Erythroblast (primary cell): ENCODE measurements around the gene TMEM134.
"Not testable (repeated sequence)": the region's sequence is repeated elsewhere in the genome, so short reads cannot be mapped to it uniquely, and the experiment has no call there.

Experiments
- DNase-seq, 2 experiments: peaks; one replicate each; lab custom pipeline; 2025; lab: John Stamatoyannopoulos, UW
- GATA1 ChIP-seq: IDR thresholded peaks from 2 replicates; pipeline ENCODE4 v1.6.1; 2011; ENCODE audit warnings: low read depth, mild to moderate bottlenecking, control low read depth, low read length, moderate library complexity
- POLR2A ChIP-seq: IDR thresholded peaks from 2 replicates; pipeline ENCODE4 v1.6.1; 2011; ENCODE audit warnings: mild to moderate bottlenecking, low read length

Gene TMEM134

DNA sequence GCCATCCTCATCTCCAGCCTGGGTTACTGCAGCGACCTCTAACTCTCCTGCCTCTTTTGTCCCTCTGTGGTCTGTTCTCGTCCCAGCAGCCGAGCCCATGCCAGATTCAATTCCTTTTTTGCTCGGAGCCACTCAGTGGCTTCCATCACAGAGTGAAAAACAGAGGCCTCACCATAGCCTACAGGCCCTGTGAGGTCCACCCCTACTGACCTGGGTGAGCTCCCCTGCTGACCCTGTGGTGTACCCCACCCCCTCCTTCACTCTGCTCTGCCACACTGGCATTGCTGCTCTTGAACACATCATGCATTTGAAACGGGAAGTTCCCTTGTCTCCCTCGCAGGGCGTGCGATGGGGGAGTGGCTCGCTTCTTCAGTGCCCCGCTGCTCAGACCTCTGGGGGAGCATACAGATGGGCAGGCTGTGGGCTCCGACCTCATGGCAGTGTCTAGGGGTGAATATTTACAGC is 15.8 kb upstream of the TMEM134 start:
- TF ChIP-seq POLR2A (no peak), GATA1 (no peak)
- DNase-seq, result no peak

DNA sequence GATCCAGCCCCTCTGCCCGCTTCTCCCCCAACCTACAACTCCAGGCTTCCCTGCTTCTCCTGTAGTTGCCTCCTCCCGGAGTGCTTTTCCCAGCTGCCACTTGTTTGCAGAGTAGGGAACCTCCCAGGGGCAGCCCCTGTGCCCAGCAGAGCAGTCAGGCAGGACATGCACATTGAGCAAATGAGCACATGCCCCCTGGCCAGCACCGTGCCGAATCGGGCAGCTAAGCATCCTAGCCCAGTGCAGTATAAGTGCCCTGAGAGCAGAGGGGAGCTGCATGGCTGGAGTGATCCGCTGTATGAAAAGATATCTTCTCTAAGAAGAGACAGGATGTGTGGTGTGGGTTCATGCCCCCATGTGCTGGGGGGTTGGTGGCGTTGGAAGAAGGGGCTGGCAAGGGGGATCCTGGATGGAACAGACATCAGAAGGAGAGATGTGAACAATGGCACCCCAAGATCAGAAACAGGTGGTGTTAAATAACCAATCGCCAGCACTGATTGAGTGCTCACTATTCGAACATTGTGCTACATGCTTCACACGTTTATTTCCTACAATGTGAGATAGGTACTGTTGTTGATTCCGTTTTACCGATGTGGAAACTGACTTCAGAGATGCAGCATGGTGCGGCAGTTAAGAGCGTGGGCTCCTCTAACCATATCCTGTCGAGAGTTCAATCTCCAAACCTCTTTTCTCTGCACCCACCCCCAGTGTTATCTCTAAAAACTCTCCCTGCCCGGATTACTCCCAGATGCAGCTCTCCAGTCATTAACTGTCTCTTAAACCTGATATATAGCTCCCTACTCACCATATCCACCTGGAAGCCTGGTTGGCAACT is 15.0 kb upstream of the TMEM134 start:
- TF ChIP-seq GATA1 (no peak), POLR2A (no peak)
- no peak for DNase-seq

DNA sequence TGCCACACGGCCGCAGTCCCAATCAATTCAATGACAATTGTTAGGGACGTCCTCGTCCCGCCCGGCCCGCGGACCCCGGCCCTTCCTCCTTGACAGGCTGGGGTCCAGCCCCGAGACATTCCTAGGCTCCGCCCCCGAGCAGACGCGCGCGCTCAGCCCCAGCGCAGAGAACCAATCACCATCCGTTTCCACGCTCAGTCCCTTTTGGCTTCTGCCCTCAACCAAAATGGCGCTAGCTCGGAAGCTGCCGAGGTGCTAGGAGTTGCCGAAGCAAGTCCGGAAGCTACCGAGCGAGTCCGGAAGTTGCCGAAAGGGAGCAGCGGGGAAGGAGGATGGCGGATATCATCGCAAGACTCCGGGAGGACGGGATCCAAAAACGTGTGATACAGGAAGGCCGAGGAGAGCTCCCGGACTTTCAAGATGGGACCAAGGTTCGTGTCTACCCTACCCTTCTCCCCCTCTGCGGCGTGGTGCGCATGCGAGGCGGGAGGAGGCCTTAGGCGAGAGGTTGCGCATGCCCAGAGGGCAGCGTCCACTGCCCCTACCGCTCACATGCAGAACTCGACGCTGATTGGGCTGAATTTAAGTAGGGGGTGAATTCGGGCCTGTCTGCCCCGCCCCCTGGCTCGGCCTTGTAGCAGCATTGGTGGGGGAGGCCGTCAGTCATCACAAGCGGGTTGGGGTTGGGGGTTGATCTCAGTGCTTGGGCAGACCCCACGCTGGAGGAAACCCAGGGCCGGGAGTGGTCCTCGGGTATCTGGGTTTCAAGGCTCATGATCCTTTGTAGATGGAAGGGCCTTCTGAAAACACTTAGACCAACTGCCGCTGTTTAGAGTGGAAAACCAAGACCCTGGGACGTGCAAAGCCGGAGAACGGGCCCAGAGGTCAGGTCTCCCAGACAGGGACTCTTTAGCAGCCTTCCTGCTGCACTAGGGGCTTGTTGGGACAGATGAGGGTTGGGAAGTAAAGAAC is 14.1 kb upstream of the TMEM134 start, which contains the start of gene AIP:
TSS of gene AIP (plus strand) at position 200 of the 972 bp plus-strand sequence. CDS start at position 333, 133 bp downstream.
- peak; percentile 72 for TF ChIP-seq POLR2A
- TF ChIP-seq GATA1, result no peak

DNA sequence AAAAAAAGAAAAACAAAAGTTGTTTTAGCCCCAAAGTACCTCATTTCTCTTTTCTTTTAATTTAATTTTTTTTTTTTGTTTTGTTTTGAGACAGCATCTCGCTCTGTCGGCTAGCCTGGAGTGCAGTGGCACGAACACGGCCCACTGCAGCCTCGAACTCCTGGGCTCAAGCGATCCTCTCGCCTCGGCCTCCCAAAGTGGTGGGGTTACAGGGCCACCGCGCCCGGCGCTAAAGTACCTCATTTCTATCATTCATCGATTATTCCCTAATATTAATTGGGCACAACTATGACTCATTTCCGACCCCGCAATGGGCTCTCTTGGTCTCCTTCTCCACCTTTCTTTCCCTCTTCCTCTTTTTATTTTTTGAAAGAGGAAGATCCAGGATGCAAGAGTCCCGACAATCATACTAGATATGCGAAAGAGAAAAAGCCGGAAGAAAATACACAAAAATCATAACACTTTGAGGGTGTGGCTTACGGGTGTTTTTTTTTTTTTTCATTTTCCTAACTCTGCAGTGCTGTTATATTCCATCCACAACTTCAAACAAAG is 13.3 kb upstream of the TMEM134 start:
- no peak for DNase-seq
- TF ChIP-seq GATA1 (no peak), POLR2A (no peak)

More for the DNA sequence above, 14.1 kb upstream of the TMEM134 start, which contains the start of gene AIP:
- DNase-seq, result peak; percentile 98

DNA sequence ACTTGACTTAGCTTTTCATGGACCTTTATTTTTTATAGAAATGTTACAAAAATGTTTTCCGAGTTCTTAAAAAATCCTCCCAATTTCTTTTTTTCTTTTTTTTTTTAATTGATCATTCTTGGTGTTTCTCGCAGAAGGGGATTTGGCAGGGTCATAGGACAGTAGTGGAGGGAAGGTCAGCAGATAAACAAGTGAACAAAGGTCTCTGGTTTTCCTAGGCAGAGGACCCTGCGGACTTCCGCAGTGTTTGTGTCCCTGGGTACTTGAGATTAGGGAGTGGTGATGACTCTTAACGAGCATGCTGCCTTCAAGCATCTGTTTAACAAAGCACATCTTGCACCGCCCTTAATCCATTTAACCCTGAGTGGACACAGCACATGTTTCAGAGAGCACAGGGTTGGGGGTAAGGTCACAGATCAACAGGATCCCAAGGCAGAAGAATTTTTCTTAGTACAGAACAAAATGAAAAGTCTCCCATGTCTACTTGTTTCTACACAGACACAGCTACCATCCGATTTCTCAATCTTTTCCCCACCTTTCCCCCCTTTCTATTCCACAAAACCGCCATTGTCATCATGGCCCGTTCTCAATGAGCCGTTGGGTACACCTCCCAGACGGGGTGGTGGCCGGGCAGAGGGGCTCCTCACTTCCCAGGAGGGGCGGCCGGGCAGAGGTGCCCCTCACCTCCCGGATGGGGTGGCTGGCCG is 8.4 kb upstream of the TMEM134 start:
- DNase-seq, result not testable (repeated sequence)

DNA sequence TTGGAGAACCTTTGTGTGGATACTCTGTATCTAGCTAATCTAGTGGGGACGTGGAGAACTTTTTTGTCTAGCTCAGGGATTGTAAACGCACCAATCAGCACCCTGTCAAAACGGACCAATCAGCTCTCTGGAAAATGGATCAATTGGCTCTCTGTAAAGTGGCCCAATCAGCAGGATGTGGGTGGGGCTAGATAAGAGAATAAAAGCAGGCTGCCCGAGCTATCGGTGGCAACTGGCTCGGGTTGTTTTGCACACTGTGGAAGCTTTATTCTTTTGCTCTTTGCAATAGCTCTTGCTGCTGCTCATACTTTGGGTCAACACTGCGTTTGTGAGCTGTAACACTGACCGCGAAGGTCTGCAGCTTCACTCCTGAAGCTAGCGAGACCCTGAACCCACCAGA is 7.6 kb upstream of the TMEM134 start:
- peak in 1 of 2 experiments; percentile 26 for DNase-seq

DNA sequence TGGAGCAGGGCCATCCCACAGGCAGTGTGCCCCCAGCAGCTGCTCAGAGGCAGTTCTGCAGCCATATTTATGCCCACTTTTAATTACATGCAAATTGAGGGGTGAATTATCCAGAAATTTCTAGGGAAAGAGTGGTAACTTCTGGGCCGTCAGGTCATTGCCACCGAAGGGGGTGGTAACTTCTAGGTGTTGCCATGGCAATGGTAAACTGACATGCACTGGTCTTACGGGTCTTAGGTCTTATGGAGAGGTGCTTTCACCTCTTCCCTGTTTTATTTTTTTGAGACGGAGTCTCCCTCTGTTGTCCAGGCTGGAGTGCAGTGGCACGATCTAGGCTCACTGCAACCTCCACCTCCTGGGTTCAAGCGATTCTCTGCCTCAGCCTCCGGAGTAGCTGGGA is 3.8 kb upstream of the TMEM134 start:
- TF ChIP-seq POLR2A (no peak), GATA1 (no peak)

DNA sequence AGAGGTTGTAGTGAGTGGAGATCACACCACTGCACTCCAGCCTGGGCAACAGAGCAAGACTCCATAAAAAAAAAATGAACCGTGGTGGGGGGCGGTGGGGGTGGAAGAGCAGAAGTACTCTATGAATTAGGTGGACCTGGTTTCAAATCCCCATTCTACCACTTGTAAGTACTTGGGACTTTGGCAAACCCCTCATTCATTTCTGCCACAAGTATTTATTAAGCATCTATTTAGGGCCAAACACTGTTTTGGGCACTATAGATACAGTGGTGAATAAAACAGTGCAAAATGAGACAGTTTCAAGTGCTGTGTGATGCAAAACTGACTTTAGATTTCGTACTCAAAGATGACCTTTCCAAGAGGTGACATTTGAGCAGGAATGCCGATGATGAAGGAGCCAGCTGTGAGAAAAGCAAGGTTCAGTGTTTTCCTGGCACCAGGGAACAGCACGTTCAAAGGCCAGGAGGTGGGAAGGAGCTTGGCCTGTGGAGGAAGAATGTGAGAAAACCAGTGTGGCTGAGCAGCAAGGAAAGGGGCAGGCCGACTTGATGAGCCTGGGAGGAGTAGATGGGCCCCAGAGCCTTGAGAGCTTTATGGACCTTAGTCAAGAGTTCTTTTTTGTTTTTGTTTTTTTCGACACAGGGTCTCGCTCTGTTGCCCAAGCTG is 1.4 kb upstream of the TMEM134 start:
- no peak for DNase-seq
- TF ChIP-seq GATA1, result no peak
- no peak for TF ChIP-seq POLR2A

More for the DNA sequence above, 3.8 kb upstream of the TMEM134 start:
- DNase-seq, result no peak

DNA sequence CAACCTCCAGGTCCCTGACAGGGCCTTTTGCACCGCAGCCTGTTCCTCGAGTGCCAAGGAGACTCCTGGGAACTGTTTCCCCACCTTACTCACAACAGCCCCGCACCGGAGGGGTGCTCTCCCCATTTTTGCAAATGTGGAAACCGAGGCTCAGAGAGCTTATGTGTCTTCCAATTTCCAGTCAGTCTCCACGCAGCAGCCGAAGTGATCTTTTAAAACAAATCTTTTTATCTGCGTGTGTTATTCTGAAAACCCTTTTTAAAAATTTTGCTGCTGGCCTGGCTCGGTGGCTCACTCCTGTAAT is 409 bp upstream of the TMEM134 start:
- TF ChIP-seq POLR2A, result peak; percentile 27
- no peak for TF ChIP-seq GATA1
- DNase-seq, result no peak

DNA sequence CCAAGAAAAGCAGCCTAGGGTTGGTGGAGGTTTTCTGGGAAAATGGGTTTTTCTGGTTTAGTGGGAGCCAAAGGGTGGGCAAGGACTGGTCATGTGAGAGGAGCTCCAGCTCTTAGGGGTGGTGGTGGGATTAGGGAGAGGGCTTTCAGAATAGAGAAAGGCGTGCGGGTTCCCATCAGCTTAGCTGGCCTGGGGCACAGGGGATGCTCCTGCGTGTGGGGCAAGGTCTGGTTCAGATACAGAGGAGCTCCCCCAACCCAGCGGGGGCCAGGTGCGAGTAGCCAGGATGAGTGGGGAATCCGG is 644 bp downstream of the TMEM134 start:
- DNase-seq, result peak in 1 of 2 experiments; percentile 51
- TF ChIP-seq POLR2A (no peak), GATA1 (no peak)

DNA sequence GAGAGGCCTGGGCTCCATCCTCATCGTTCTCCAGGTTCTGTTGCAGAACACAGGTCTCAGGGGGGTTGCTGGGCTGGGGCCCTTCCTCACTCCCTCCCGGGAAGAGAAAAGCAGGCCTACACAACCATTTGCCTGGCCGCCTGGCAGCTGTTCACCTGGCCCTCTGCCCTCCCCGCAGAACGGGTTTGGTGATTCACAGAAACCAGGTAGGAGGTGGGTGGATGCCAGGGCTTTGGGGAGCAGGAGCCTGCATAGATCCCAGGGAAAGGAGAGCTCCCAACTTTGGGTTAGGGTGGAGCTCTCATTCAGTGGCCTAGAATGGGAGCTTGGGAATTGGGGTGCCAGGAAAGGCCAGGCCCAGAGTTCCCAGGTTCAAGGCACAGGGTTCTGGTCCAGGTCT is 995 bp downstream of the TMEM134 start:
- DNase-seq, result no peak
- no peak for TF ChIP-seq POLR2A
- TF ChIP-seq GATA1, result no peak

DNA sequence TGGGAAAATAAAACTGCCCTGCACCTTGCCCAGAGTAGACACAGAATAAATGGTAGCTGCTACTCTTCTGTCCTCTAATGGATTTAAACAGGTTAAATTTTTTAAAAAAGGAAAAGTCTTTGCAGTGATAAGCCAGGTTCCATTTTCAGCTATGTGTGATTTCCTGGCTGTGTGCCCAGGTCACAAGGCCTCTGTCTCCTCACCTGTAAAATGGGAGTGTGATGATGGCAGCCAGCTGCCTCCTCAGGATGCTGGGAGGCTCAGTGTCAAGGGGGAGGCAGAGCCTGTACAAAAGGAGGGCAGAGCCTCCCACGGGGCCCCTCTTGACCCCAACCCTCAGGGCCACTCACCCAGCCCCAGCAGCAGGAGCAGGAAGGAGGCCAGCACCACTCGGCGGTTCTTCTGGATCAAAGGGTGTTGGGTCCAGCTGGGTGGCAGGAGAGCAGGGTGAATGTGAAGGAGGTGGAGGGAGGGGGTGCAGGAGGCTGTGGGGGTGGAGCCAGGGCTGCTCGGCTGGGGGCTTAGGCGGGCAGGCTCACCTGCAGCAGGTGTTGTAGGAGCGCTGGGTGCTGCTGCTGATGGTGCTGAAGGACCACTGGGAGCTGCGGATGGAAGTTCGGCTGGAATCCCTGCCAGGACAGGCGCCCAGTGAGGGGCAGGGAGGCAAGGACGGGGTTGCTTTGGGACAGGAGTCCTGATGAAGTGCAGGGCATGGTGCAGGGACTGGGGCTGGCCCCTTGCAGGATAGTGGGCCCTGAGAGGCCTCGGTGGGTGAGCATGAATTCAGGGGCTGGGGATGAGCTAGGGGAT is 1.9 kb downstream of the TMEM134 start:
- TF ChIP-seq GATA1 (no peak), POLR2A (no peak)
- DNase-seq, result no peak

DNA sequence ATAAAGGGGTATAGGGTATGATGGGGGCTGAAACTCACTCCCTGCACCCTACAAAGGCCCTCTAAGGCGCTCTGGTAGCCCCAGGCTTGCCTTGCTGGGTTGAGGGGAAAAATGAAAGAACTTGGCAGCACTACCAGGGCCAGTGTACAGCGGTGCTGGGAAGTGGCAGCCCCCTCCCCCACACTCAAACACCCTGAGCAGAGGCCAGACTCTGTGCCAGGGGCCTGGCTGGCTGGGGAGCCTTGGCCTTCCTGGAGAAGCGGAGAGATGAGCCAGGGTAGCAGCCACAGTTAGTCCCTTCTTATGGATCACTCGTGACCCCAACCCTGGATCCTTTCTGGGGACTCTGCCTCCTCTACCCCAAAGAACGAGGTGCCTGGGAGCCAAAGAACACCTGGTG is 2.7 kb downstream of the TMEM134 start:
- TF ChIP-seq GATA1, result no peak
- no peak for TF ChIP-seq POLR2A
- no peak for DNase-seq

DNA sequence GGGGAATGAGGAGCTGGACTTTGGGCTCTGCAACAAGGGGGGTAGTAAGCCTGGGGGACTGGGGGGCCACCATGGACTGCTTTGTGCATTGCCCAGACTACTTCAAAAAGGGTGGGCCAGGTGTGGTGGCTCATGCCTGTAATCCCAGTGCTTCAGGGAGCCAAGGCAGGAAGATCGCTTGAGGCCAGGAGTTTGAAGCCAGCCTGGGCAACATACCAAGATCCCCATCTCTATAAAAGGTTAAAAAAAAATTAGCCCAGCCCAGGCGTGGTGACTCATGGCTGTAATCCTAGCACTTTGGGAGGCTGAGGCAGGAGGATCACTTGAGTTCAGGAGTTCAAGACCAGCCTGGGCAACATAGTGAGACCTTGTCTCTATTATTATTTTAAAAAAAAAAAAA is 3.5 kb downstream of the TMEM134 start:
- DNase-seq, result peak; percentile 50 to 67
